Endothelial cell of umbilical vein (primary cell): ENCODE results near the gene TCEA2. TPM values are rescaled to one million over a fixed set of nuclear protein-coding genes. Genes with fewer than 3 reads are reported as not detected.
A peak's percentile ranks its signal among the peaks of the same experiment; 100 is the strongest.

Experiments used
- BruUV-seq: library from RNA; stranded (reverse); fragments of 400-500 nt; replicated peaks from 2 replicates; lab custom pipeline; 2021; lab: Mats Ljungman, UMichigan
- CTCF ChIA-PET: fragments of 300-600, 350-600 bp; sonication (Branson Sonifier 250); formaldehyde crosslinking; loops from one replicate; lab custom pipeline; 2021; ENCODE audit warnings: antibody characterized with exemption, inconsistent platforms; lab: Charles Lee
- POLR2A ChIA-PET: fragments of 300-600, 350-600 bp; sonication (Branson Sonifier 250); formaldehyde crosslinking; loops from one replicate; lab custom pipeline; 2021; ENCODE audit warnings: antibody characterized with exemption, inconsistent platforms; lab: Charles Lee
- DNase-seq: peaks from one replicate; pipeline ENCODE4 v3.0.0-alpha.2; 2011; ENCODE audit warnings: low read depth, low spot score
- FAIRE-seq: peaks from 2 replicates; lab custom pipeline; 2011; peaks lifted over from hg19 to GRCh38; lab: Jason Lieb, UNC
- H2AFZ ChIP-seq: 2 replicates; pipeline ENCODE4 v1.6.0; 2012; ENCODE audit warnings: low read depth, low read length, control low read depth, inconsistent platforms
- H3K27ac ChIP-seq: 2 replicates; pipeline ENCODE4 v1.5.1; 2011; ENCODE audit warnings: low read depth, mild to moderate bottlenecking, control low read depth, low read length, moderate library complexity; ENCODE audit not compliant: insufficient read depth
- H3K27me3 ChIP-seq, 2 experiments: 2 replicates each; pipeline versions ENCODE4 v1.6.0 to v1.6.1; 2011; ENCODE audit warnings: low read length in 2 of 2, mixed read lengths in 1 of 2; ENCODE audit not compliant: control insufficient read depth in 2 of 2, insufficient read depth in 2 of 2
- H3K36me3 ChIP-seq, 2 experiments: 2 replicates in 1 of 2; 3 replicates in 1 of 2; pipeline ENCODE4 v1.5.1; 2011; ENCODE audit warnings: low read length in 2 of 2, mild to moderate bottlenecking in 1 of 2, moderate library complexity in 1 of 2; ENCODE audit not compliant: control insufficient read depth in 2 of 2, insufficient read depth in 2 of 2; ENCODE audit errors: extremely low read depth in 1 of 2
- H3K4me1 ChIP-seq: 3 replicates; pipeline ENCODE4 v1.5.1; 2011; ENCODE audit warnings: mild to moderate bottlenecking, low read length; ENCODE audit not compliant: control insufficient read depth, insufficient read depth; ENCODE audit errors: extremely low read depth
- H3K4me2 ChIP-seq: 2 replicates; pipeline ENCODE4 v1.6.1; 2011; ENCODE audit warnings: low read length, control low read depth, mixed read lengths; ENCODE audit not compliant: insufficient read depth
- H3K4me3 ChIP-seq, 3 experiments: fragments of 200-600 bp in 1 of 3; sonication (generic), shearing (Covaris generic) in 1 of 3; replicated peaks in 1 of 3; 2 replicates each; pipeline ENCODE4 v1.5.1; 2011 to 2016; ENCODE audit warnings: control low read depth in 3 of 3, low read length in 3 of 3, mild to moderate bottlenecking in 2 of 3, inconsistent platforms in 1 of 3, low read depth in 1 of 3, moderate library complexity in 1 of 3; ENCODE audit not compliant: insufficient read depth in 1 of 3
- H3K79me2 ChIP-seq: 2 replicates; pipeline ENCODE4 v1.6.0; 2012; ENCODE audit warnings: low read length, inconsistent platforms; ENCODE audit not compliant: control insufficient read depth, insufficient read depth
- H3K9ac ChIP-seq: replicated peaks from 2 replicates; pipeline ENCODE3; 2011; ENCODE audit warnings: low read length, control low read depth; ENCODE audit not compliant: insufficient read depth; ENCODE audit errors: extremely low read depth
- H3K9me1 ChIP-seq: replicated peaks from 3 replicates; pipeline ENCODE4 v1.6.0; 2011; ENCODE audit warnings: mild to moderate bottlenecking, low read length; ENCODE audit not compliant: control insufficient read depth, insufficient read depth; ENCODE audit errors: extremely low read depth
- H3K9me3 ChIP-seq: replicated peaks from 2 replicates; pipeline ENCODE4 v1.5.1; 2012; ENCODE audit warnings: low read length, inconsistent platforms; ENCODE audit not compliant: control insufficient read depth, insufficient read depth
- H4K20me1 ChIP-seq: replicated peaks from 2 replicates; pipeline ENCODE3; 2011; ENCODE audit warnings: mild to moderate bottlenecking, low read length; ENCODE audit not compliant: control insufficient read depth, insufficient read depth; ENCODE audit errors: extremely low read depth
- CTCF ChIP-seq, 2 donors: IDR thresholded peaks; 1 replicate in 1 of 2; 2 replicates in 1 of 2; pipeline ENCODE4 v1.5.1; 2011; ENCODE audit warnings: low read length in 2 of 2, mild to moderate bottlenecking in 2 of 2, moderate library complexity in 2 of 2, control low read depth in 1 of 2, inconsistent platforms in 1 of 2, low read depth in 1 of 2; ENCODE audit not compliant: insufficient read depth in 1 of 2; ENCODE audit errors: extremely low read depth in 1 of 2
- EZH2 ChIP-seq: IDR thresholded peaks from 2 replicates; pipeline ENCODE4 v1.6.1; 2012; ENCODE audit warnings: borderline replicate concordance, low read depth, mild to moderate bottlenecking, moderate library complexity, low read length, inconsistent platforms; ENCODE audit not compliant: severe bottlenecking
- POLR2A ChIP-seq: IDR thresholded peaks from 2 replicates; pipeline ENCODE4 v1.6.1; 2012; ENCODE audit warnings: low read depth, mild to moderate bottlenecking, control low read depth, low read length
- POLR2AphosphoS5 ChIP-seq: IDR thresholded peaks from 2 replicates; pipeline ENCODE4 v1.6.1; 2012; ENCODE audit warnings: low read depth, mild to moderate bottlenecking, control low read depth, low read length, moderate library complexity; ENCODE audit not compliant: insufficient read depth
- dilution Hi-C: fragments of 300-500 bp; cut with MboI; formaldehyde crosslinking; loops from one replicate; pipeline ENCODE4 v1.15.0; 2019; ENCODE audit warnings: low sequenced_read_pairs; ENCODE audit not compliant: extremely low pct_ligation_motif_present
- intact Hi-C: fragments of 100-400 bp; cut with micrococcal nuclease; formaldehyde crosslinking; loops from one replicate; pipeline ENCODE4 v1.10.0; 2022
- polyA plus RNA-seq, 4 experiments: library from polyadenylated mRNA; depleted of rRNA in 3 of 4; stranded (reverse) in 3 of 4; unstranded in 1 of 4; fragments of >200 nt; gene quantifications; 2 replicates each; pipeline versions ENCODE4 v1.2.1 to v1.2.3, GENCODE V29; 2011 to 2012; ENCODE audit warnings: missing spikeins in 1 of 4
- total RNA-seq: library from RNA; stranded (reverse); gene quantifications from 2 replicates; pipeline ENCODE4 v1.2.3, GENCODE V29; 2021

The TCEA2 gene
- total and polyA plus RNA-seq, 2 donors (not counting 3 experiments of a cell fraction or from before 2014, with no cell fraction given), result 53.1 to 65.5 TPM

GRCh38 chr20:64035933-64036345 lies 27.1 kb upstream of the TCEA2 start, which contains the start of gene C20orf204:
Gene C20orf204, plus strand, starts transcription at chr20:64036182. Its CDS starts 142 bp downstream, at chr20:64036324.
- H3K27me3 ChIP-seq, result no peaks in the 10 kb centered on the region
- dilution Hi-C loops, result no loop called here
- no peaks in the 10 kb centered on the region for H3K9me3 ChIP-seq
- H3K4me2 ChIP-seq, result no peak within 1 kb of the TSS
- peak; percentile 1 for TF ChIP-seq POLR2AphosphoS5
- TF ChIP-seq CTCF (IDR thresholded peaks at IDR 0.05; ENCODE audit: extremely low read depth in 1 of 2, insufficient read depth in 1 of 2, low read depth in 1 of 2, low read length in 2 of 2), result no peak
- TF ChIP-seq EZH2, result no peak
- no peak for TF ChIP-seq POLR2A
- intact Hi-C loops, result no loop called here
- no peak within 1 kb of the TSS for H3K27ac ChIP-seq
- no peak within 1 kb of the TSS for H2AFZ ChIP-seq
- H3K9ac ChIP-seq, result no peak within 1 kb of the TSS
- no peaks in the 10 kb centered on the region for H4K20me1 ChIP-seq
- H3K9me1 ChIP-seq, result no peaks in the 10 kb centered on the region
- no peaks in the 10 kb centered on the region for H3K79me2 ChIP-seq
- FAIRE-seq, result no peak
- no peak within 1 kb of the TSS for H3K4me3 ChIP-seq
- POLR2A ChIA-PET, result no interaction called here
- DNase-seq, result no peak
- no TSS peak for BruUV-seq
- CTCF ChIA-PET, result interaction anchor here (7.5 kb wide), 1 partner anchor 20 kb away, joined by 412 read pairs; the partner anchor contains the start of genes SOX18 and TCEA2
- peaks cover 25% of the 10 kb centered on the region for H3K4me1 ChIP-seq
- peaks cover 0 to 13% of the 10 kb centered on the region in 2 experiments for H3K36me3 ChIP-seq
